Skin epidermis (tissue), 12 donors: Measurements from ENCODE around the gene SOWAHC.
"Not testable (repeated sequence)": the region's sequence is repeated elsewhere in the genome, so short reads cannot be mapped to it uniquely, and the experiment has no call there.

Experiments used
- H3K27ac ChIP-seq, 21 experiments: fragments of 200-600 bp; sonication (generic) in 11 of 21; one replicate each; pipeline ENCODE4 v1.5.0; 2020; ENCODE audit warnings: mild to moderate bottlenecking in 3 of 21, inconsistent platforms in 2 of 21, moderate library complexity in 2 of 21
- H3K4me3 ChIP-seq, 7 experiments: fragments of 200-600 bp; sonication (generic) in 2 of 7; one replicate each; pipeline ENCODE4 v1.5.0; 2020; ENCODE audit warnings: inconsistent platforms in 2 of 7, mild to moderate bottlenecking in 2 of 7, moderate library complexity in 1 of 7

The SOWAHC gene

DNA sequence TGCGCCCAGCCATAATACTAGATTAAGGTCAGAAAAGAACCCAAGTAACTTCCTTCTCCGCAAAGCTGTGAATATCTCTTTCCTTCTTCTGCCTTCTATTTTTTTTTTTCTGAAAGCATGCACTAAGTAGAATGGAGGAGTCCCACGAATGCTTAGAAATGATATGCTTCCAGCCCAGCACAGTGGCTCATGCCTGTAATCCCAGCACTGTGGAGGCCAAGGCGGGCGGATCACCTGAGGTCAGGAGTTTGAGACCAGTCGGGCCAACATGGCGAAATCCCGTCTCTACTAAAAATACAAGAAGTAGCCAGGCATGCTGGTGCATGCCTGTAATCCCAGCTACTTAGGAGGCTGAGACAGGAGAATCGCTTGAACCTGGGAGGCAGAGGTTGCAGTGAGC is 25.8 kb downstream of the SOWAHC start:
- H3K4me3 ChIP-seq, H3K27ac ChIP-seq: not testable (repeated sequence)

DNA sequence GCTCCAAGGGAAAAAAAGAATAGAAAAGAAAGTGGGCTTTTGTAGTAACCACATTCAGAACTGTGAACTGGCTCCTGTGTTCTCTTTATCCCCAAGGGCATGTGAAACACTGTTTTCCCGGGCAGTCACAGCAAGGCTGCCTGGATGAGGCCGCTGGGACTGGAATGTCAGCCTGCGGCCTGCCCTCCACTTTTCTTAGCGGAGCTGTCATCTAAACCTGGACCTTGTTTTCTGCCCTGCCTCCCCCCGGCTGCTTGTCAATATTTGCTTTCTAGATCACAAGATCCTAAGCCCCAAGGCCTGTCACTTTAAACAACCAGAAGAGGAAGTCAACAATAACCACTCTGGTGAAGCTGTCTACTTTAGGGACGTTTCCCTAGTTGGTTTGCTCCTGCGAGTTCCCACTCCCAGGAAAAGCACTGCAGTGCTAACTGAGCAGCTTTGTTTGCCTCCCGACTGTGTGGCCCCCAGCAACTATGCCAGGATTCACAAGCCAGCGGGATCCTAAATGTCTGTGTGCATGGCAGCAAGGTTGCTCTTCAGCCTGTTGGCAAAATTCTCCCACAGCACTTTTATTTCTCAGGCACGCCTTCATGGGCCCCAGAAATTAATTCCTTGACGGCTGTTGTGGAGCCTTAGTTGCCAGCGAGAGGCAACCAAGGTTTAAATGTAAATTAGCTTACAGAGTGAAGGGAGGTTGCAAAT is 30.6 kb downstream of the SOWAHC start:
- H3K27ac ChIP-seq, result peak overlapping the region in 20 of 21 experiments; percentile 19 to 82 (median 58)
- H3K4me3 ChIP-seq, result no peak overlapping the region

DNA sequence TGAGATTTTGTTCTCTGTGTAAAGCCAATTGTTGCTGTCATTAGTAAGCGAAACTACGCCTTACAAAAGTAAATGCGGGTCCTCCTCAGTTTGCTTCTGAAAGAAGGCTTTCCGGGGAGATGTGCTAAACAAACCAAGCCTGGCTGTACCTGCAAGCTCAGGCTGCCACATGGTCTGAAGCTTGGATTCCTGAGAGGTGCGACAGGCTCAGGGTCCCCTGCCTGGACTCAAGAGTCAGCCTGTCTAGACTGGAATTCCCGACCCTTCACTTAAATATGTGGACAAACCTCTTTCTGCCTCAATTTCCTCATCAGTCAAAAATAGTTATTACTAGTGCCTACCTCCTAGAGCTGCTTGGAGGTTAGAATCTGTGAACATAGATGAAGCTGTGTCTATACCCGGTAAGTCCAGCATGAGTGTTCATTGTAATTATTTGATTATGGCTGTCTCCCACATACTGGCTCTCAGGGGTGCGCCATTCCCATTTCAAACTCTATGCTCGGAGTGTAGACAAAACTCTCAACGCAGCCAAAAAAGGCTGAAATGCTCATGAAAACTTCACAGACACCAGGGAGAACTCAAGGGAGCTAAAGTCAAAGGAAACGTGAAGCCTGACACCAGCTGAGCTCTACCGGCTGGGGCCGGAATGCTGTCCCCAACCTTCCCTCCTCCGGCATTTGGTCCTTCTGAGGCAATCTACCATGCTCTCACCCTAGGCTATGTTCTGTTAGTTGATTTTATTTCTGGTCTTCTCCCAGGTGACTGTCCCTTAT is 31.4 kb downstream of the SOWAHC start:
- no peak overlapping the region for H3K4me3 ChIP-seq
- peak overlapping the region in 10 of 21 experiments; percentile 30 to 82 (median 70) for H3K27ac ChIP-seq

DNA sequence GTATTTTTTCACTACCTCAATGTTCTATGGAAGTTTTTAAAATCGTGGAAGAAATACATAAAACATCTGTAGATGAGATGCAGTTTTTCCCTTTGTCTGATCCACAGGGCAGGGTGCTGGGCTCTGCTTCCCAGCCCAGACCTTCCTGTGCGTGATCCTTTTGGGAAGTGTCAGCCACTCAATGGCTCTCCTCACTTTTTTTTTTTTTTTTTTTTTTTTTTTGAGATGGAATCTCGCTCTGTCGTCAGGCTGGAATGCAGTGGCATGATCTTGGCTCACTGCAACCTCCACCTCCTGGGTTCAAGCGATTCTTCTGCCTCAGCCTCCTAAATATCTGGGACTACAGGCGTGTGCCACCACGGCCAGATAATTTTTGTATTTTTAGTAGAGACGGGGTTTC is 32.8 kb downstream of the SOWAHC start:
- peak overlapping the region in 1 of 21 experiments; percentile 11 for H3K27ac ChIP-seq
- no peak overlapping the region for H3K4me3 ChIP-seq

DNA sequence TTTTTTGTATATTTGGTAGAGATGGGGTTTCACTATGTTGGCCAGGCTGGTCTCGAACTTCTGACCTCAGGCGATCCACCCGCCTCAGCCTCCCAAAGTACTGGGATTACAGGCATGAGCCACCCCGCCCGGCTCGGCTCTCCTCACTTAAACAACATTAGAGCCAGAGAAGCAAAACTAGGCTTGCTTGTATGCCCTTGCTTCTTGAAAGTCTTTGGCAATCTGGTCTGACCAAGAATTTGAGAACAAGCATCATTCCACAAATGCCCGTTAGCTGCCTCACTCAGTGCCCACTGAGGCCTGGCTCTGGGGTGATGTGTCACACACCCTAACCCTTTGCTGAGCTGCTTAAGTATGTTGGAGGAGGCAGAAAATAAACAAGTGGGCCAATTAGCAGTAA is 33.5 kb downstream of the SOWAHC start:
- H3K27ac ChIP-seq, result peak overlapping the region in 5 of 21 experiments; percentile 2 to 21 (median 11)
- H3K4me3 ChIP-seq, result no peak overlapping the region

DNA sequence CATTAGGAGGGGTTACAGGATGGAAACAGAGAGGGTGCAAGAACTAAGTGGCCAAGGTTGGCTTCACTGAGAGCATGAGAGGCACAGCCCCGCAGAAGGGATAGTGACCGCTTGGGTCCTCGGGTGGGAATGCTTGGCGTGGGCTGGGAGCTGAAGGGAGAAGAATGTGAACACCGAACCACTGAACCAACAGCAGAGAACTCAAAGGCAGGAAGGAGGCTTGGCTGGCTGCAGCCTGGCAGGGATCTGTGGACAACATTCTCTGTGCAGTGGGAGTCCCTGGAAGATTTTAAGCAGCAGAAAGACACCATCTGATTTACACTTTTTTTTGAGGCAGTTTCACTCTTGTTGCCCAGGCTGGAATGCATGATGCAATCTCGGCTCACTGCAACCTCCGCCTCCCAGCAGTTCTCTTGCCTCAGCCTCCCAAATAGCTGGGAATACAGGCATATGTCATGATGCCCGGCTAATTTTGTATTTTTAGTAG is 33.9 kb downstream of the SOWAHC start:
- Histone ChIP-seq H3K4me3 (no peak overlapping the region), H3K27ac (peak overlapping the region in 3 of 21 experiments; percentile 10 to 21 (median 13))

DNA sequence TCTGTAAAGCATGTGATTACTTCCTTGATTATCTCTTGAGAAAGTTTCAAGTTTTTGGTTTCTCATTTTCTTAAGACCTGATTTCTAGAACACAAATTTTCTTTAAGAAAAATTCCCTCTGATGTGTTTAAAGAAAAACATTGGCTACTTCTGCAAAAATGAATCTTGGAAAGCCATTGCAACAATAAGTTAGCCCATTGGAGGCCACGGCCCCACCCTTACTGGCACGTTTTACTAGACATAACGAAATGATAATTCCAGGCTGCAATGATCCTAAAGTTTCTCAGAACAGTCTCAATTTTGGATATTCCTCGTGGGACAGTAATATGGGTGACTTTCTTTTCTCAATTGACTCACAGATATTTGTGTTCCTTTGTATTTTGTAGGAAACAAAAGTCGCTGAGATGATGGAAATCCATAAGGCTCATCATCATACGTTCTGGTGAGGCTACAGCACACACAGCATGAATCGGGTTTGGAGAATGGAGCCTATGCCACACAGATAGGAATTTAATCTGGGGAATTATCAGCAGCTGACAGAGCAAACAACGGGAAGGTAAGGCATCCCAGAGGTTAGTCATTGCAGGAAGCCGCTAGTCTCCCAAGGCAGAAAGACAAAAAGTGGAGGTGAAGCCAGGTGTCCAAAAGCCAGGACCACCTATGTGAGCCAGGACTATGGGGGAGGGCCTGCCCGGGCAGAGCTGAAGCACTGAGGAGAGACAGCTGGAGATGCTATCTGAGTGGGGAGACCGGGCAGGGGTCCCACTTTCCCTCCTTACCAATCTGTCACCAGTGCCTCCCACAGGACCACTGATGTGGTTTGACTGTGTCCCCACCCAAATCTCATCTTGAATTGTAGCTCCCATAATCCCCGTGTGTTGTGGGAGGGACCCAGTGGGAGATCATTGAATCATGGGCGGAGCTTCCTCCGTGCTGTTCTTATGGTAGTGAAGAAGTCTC is 35.9 kb downstream of the SOWAHC start:
- H3K27ac ChIP-seq, result no peak overlapping the region

DNA sequence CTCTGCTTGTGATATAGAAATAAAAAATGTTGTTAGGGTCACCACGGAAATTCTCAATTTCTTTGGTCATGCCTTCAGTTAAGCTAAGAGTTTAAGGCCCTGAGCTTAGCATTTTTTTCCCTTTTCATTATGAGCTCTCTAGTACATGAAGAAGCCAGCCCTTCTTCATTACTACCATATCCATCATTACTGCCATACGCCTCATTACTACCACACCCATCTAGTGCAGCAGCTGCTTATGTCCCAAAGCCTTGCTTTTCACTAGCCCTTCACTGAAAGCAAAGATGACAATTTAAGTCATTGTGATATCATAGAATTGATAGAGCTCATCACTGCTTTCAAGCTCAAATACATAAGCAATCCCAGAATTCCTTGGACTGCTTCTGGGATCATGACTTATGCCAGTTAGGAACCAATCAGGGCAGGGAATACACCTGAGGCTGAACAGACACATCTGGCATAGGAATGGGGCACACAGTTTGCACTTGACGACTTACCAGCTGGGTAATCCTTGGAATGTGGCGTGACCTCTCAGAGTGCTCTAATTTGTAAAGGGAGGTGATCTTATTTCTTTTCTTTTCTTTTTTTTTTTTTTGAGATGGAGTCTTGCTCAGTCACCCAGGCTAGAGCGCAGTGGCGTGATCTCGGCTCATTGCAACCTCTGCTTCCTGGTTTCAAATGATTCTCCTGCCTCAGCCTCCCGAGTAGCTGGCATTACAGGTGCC is 40.3 kb downstream of the SOWAHC start:
- Histone ChIP-seq H3K4me3 (no peak overlapping the region), H3K27ac (no peak overlapping the region)

More for the DNA sequence above, 35.9 kb downstream of the SOWAHC start:
- H3K4me3 ChIP-seq, result no peak overlapping the region

DNA sequence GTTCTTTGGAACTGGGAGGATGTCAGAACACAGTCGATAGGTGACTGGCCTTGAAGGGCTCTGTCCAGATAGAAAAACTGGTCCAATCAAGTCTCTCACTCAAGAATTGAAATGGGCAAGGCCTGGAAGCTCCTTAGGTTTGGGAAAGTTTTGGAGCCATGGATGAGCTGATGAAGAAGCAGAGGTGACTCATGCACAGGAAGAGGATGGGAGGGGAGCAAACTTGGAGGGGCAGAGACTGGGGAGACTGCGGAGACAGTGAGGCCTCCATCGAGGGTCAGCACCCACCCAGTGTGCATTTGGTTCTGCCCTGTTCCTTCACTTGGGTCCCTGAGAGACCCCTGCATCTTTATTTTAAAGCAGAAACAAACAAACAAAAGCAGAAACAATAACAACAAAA is 41.1 kb downstream of the SOWAHC start:
- no peak overlapping the region for H3K4me3 ChIP-seq
- no peak overlapping the region for H3K27ac ChIP-seq

DNA sequence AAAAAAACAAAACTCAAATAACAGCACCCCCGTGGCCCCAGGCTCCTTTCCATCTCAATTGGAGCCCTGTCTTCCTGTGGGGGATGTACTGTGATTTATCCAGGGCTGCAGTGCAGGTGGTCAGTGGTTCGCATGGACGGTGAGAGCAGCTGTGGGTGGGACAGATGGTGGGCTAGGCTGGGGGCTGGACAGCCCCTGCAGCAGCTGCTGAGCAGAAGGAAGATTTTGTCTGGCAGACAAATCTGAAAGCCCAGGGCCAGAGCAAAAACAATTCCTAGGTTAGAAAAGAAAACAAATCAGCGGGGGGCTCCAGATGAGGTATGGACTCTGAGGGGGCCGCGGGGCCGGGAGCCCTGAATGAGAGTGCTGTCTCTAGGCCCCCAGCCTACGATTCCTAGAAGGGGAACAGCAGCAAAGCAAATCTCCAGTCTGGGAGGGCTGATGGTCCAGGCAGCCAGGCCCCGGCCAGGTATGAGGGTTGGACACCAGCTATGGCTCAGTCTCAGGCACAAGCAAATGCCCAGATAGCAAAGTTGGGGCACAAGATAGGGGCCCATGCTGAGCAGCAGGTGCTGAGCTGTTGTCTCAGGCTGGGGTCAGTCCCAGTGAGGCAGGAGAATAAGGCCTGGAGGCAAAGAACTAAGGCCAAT is 45.4 kb downstream of the SOWAHC start:
- Histone ChIP-seq H3K4me3 (no peak overlapping the region), H3K27ac (peak overlapping the region in 1 of 21 experiments; percentile 1)

DNA sequence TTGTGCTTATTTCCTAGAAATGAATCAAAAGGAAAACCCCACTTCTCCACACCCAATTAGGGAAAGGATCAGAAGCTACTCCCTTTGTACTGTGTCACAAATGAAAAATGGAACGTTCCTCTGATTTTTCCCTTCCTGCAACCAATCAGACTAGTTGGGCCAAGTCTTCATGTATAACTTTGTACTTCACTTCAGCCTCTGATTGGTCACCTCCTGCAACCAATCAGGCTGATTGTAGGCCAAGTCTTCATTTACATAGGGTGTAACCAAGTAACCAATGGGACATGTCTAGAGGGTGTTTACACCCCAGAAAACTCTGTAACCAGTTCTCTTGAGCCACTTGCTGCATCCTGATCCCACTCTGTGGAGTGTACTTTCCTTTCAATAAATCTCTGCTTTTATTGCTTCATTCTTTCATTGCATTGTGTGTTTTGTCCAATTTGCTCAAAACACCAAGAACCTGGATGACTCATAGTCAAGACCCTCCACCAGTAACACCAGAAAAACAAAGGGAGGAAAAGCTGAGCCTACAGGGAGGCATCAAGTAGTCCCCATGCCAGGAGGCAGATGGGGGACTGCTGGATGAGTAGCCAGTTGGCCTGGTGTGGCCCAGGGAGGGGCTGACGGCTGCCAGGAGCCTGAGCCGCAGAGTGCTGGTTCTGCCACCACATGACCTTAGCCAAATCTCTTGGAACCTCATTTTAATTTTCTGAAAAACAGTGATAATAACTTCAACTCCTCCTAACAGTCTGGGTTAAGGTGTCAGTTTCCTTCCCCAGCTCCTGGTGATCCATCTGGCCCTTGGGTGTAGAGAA is 46.1 kb downstream of the SOWAHC start:
- H3K4me3 ChIP-seq, result no peak overlapping the region

DNA sequence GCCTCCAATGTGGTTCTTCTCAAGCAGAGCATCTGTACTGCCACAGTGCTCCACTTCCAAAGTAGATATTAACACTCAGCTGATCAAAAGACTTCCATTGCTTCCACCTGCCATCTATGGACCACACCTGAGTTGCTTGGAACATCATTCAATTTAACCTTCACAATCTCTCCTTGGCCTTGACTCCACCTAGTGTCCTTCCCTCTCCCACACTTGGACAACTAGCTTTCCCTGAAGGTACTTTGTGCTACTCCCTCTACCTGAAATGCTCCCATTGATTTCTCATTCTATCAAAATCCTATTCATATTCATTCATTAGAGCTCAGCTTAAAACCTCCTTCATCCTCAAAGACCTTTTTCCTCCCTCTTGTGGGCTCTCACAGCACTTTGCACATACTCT is 48.7 kb downstream of the SOWAHC start:
- H3K27ac ChIP-seq, result peak overlapping the region in 18 of 21 experiments; percentile 23 to 83 (median 58)
- H3K4me3 ChIP-seq, result no peak overlapping the region

More for the DNA sequence above, 46.1 kb downstream of the SOWAHC start:
- H3K27ac ChIP-seq, result peak overlapping the region in 8 of 21 experiments; percentile 2 to 55 (median 21)

DNA sequence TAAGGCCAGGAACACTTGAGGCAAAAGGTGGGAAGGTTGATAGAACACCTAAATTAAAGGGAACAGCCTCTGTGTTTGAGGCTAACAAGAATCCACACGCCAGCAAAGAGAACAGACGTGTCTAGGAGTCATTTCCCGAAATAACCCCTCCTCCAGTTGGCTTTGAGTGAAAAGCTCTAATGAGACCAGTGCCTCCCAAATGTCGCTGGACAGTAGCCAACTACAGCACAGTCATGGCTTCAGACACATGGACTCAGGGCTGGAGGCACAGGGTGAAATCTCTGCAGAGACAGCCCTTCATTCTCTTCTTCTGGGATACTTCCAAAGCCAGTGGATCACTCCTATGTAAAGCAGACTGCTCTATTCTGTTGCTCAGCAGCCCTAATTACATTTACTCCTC is 49.6 kb downstream of the SOWAHC start:
- peak overlapping the region in 15 of 21 experiments; percentile 15 to 83 (median 59) for H3K27ac ChIP-seq
- H3K4me3 ChIP-seq, result no peak overlapping the region

DNA sequence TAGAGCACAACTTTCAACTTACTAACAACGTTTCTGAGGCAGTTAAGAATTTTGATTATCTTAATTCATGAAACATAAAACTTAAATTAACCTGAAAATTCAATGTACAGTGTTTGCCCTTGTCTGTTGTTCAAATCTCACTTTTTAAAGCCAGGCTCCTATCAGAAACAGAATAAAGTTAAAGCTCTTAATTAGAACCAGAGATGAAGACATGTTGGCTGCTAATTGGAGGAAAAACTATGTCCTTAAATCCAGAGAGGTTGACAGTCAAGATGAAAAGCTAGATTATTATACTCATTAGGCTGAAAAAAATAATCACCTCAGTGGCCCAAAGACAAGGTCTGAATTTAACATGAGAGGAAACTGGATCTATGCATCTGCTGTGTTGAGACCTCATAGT is 52.3 kb downstream of the SOWAHC start:
- no peak overlapping the region for H3K27ac ChIP-seq
- H3K4me3 ChIP-seq, result no peak overlapping the region
